Measurements from ENCODE around the gene FA2H.
"Not testable (repeated sequence)": the region's sequence is repeated elsewhere in the genome, so short reads cannot be mapped to it uniquely, and the experiment has no call there.

FA2H gene

DNA sequence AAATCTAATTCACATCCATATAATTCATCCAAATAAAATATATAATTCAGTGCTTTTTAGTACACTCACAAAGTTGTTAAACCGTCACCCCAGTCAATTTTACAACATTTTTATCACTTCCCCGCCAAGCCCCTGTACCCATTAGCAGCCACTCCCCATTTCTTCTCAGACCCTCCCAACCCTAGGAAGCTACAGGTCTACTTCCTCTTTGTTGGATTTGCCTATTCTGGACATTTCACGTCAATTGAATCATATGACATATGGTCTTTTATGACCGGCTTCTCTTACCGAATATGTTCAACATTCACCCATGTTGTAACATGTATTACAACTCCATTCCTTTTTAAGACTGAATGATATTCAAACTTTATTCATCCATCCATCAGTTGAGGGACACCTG is 54.0 kb downstream of the FA2H start:
- FAIRE-seq: no peak

DNA sequence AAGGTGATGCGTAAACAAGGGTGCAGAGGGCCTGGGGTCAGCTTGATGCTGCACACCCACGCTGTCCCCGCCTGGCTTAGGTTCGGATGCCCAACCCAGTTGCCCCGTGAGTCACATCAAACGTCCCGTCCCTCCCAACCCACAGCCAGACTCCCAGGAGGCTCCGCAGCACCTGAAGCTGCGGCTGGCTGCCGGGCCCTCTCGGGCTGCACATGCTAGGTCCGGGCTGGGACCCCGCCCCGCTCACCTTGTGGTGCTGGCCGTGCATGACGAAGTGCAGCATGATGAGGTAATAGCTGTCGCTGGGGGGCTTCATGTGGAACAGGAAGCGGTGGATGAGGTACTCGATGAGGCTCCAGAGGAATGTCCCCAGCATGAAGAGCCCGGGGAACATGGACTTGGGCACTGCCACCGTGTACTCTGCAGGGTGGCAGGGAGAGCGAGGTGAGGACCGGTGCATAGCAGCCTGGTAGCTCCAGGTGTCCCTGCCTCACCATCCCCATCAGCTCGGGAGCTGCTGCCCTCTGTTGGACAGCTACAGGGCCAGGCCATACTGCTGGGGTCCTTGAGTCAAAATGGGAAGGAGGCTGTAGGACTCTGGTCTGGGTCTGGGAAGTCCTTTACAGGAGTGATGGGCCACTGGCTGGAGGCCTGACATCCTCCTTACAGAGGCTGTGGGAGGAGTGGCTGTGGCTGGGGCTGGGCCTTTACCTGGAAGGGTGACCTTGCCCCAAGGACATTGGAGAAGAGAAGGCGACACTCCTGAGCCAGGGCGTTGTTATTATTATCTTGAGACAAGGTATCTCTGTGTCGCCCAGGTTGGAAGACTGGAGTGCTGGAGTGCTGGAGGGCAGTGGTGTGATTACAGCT is 55.6 kb downstream of the FA2H start:
- no peak for FAIRE-seq

GRCh38 chr16:74718140-74718539 is 56.5 kb downstream of the FA2H start:
- FAIRE-seq: no peak

DNA sequence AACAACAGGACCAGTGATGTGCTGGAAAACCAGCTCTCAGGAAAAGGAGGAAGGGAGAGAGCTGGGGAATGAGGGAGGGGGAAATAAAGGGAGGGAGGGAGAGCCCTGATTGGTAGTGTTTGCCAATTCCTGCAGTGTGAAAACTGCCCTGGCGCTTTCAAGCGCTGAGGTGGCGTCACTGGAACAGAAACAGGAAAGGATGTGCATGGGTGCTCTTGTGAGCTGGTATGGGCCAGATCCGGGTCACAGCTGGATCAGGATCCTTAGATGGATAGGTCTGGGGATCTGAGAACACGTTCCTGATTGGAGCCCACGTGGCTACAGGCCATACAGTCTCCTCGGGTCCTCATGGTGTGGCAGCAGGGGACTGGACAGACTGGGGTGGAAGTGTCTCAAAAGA is 57.3 kb downstream of the FA2H start:
- FAIRE-seq: no peak

DNA sequence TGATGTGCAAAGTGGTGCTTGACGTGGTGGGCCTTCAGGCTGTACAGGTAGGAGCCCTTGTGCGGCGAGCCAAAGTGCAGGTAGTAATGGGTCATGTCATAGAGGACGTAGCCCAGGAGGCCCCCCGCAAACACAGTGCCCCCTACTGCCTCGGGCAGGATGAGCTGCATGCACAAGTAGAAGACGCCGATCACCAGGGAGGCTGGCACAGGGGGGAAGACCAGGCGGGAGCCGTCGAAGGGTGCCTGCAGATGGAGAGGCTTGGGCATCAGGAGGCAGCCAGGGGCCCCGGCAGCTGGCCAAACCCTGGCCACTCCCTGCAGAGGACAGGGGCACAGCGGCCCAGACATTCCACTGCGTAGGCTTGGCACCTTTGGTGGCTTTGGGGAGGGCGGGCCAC is 58.3 kb downstream of the FA2H start:
- no peak for FAIRE-seq

- no peak for FAIRE-seq
Measured at GRCh38 chr16:74713876-74714275, 60.7 kb downstream of the FA2H start.

DNA sequence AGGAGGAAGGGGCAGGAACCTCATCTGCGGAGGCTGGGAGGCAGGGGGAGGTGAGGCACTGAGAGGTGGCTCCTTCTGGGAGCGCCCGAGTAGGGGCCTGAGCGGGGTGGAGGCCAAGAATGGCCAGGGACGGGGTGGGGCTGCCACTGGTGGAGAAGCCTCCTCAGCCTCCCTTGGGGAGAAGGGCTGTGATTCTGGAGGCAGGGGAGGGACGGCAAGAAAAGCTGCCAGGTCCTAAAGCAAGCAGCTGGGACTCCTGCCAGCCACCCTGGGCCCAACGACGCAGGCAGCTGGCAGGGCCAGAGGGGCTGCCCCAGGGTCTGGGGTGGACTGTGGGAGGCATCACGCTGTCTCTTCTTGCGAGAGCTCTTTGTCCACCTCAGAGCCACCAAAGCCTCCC is 61.3 kb downstream of the FA2H start:
- FAIRE-seq: no peak

DNA sequence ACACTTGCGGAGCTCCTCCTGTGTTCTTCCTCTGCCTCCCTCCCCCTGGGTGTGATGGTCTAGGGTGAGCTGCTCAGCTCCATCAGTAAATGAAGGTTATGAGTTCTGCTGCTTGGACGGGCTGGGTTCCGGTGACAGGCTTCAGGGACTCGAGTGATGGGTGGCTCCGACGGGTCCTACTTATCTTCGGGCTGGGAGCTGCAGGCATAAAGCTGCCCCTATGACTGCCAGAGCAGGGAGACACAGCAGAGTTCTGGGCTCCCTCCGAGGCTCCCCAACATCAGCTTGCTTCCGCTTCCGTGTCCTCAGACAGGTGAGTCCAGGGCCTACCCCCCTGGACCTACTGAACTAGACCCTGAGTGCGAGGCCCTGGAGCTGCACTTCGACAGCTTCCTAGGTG is 62.7 kb downstream of the FA2H start:
- FAIRE-seq: no peak

GRCh38 chr16:74710401-74710800 is 64.2 kb downstream of the FA2H start:
- FAIRE-seq: no peak

DNA sequence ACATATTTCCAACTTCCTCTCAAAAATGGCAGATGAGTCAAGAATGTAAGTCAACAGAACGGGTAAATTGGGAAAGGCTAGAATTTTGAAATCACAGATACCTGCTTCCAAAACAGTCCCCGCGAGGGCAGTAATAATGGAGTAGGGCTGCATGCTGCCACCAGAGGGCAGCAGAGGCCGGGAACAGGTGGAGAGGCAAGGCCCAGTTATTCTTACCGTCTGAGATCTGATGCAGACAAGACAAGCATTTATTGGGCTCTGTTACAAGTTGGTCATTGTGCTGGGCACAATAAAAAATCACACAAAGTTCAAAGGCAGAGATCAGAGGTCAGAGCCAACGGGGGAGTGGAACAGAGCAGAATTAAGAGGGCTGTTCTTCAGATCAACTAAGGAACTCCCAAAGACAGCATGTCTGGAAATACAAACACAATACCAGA is 65.2 kb downstream of the FA2H start:
- FAIRE-seq: no peak

DNA sequence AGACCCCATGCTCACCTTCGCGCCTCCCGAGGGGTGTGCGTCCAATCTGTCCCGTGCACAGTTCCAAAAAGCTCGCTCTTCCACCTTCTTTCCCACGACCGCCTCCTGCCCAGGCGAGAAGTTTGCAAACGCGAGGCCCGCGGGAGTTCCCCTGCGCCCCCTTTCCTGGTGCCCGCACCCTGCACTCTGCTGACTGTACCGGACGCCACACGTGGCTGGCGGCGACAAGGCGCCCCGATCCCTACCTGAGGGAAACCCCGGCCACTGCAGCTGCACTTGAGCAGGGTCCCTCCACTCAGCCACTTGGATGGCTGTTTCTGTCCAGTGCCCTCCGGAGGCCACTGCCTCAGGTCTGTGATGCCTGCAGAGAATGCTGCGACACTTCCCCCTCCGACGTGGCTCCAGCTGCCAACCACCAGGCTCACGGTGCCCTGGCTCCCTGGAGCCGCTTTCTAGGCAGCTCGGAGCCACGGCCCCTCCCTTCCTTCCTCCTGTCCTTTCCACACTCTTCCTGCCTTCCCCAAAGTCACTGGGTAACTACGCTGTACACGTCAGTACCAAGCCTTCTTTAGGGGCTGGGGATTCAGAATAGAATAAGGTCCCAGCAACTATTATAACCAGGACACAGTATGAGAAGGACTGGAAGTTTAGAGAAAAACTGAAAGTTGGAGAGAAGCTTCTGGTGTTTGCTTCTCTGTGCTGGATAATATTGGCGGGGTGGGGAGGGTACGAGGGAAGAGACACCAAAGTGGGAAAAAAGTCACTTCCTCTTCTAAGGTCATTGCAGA is 74.0 kb downstream of the FA2H start, which contains the start of gene MLKL:
Gene MLKL, minus strand, starts transcription at position 425 of the 788 bp plus-strand sequence. CDS start 5,105 bp downstream, outside the sequence.
- no peak for FAIRE-seq

DNA sequence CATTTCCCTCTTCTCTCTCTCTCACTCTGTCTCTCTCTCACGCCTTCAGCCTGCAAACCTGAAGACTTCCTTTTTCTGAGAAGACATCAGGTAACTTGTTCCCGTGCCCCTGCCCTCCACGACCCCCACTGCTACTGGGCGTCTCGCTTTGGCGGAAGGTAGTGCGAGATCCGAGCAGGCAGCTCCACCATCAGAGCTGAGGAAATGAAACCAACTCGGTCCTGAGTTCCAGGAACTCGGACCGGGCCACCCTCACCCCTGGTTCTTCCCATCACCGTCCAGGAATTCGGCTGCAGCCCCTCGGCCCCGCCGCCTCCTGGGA is 74.5 kb downstream of the FA2H start:
- no peak for FAIRE-seq

- FAIRE-seq: no peak
Measured at GRCh38 chr16:74699666-74700065, 75.0 kb downstream of the FA2H start.

- no peak for FAIRE-seq
Measured at GRCh38 chr16:74698222-74698621, 76.4 kb downstream of the FA2H start.

DNA sequence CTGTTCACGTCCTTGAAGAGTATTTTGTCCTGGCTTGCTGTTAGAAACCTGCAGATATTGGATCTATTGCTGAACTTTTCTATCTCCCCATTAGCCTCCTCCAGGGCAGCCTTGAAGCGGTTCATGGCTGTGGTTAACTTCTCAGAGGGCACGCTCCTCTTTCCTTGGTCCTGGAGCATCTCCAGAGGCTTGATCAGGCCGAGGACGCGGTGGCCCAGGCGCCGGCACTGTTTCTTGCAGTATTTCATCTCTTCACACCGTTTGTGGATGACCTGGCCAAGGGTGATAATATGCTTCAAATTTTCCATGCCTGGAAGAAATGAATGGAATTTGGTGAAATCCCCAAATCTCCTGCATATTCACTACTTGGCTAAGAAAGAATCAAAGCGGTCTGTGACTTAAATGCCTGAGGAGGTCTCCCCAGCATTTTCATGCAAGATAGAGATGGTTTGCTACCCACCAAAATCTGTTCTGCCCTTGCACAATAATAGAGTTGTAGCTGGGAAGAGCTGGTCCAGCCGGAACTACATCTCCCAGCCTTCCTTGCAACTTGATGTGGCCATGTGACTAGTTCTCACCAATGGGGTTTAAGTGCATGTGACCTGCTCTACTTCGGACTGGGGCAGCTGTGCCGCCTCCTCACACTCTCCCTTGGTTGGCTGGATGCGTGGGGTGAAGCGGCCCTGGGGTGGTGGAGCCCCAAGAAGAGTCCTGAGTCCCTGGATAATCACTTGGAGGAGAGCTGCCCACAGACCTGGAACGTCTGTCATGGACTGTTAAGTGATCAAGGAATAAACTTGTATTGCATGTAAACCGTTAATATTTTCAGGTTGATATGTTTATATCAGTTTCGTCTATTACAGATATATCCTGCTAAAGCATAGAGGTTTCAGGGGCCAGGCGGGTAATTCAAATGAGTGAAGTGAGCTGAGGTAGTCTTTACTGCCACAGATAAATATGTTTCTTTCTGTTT is 78.9 kb downstream of the FA2H start:
- no peak for FAIRE-seq

GRCh38 chr16:74691093-74691855 is 83.3 kb downstream of the FA2H start:
- FAIRE-seq: no peak

GRCh38 chr16:74682556-74682955 is 92.1 kb downstream of the FA2H start:
- FAIRE-seq: no peak

GRCh38 chr16:74680681-74681080 is 93.9 kb downstream of the FA2H start:
- no peak for FAIRE-seq

DNA sequence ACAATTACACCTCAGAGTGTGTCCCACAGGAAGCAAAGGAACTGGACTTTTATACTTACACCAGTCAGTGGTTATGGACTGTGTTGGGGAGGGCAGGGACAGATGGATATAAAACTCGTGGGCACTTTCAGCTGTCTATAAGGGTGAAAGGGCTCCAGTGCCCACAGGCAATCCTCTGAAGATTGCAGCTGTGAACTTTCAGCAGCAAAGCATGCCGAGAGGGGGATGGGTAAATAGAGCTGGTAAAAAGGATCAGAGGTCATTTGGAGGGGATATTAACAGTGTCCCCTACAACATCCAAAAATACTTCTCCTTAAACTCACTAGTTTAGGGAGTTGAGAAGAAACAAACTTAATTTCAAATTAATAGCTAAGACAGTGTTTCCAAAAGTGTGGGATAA is 94.6 kb downstream of the FA2H start:
- no peak for FAIRE-seq

DNA sequence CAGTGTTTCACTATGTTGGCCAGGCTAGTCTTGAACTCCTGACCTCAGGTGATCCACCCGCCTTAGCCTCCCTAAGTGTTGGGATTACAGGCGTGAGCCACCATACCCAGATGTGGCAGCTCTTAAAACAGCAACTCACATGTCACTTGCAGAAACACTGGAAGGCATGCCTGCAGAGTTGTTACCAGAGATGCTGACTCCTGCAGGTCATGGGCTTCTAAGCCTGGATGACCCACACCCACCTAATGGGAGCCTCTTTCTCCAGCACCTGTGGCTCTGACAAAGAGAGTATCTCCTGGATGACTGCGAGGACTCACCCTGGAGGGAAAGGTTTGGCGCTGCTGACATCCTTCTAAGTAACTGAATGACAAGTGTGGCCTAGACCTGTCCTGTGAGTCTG is 96.8 kb downstream of the FA2H start:
- no peak for FAIRE-seq

DNA sequence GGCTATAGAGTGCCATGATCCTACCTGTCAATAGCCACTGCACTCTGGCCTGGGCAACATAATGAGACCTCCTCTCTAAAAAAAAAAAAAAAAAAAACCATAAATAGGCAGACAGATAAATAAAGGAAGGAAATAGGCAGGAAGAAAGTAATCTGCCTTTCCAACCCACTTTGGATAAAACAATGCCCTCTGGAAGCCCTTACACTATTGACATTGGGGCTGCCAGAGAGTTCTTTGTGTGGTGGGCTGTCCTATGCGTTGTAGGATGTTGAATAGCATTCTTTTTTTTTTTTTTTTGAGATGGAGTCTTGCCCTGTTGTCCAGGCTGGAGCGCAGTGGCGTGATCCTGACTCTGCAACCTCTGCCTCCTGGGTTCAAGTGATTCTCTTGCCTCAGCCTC is 100.7 kb downstream of the FA2H start:
- FAIRE-seq: no peak

DNA sequence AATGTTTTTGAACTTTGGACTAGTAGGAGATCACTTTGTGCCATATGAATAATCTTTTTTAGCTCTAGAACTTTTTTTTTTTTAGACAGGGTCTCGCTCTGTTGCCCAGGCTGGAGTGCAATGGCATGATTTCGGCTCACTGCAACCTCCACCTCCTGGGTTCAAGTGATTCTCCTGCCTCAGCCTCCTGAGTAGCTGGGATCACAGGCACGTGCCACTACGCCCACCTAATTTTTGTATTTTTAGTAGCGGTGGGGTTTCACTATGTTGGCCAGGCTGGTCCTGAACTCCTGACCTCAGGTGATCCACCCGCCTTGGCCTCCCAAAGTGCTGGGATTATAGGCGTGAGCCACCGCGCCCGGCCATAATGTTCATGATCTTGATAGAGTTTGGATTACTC is 105.7 kb downstream of the FA2H start:
- not testable (repeated sequence) for FAIRE-seq

Measured in colon (tissue), 2 donors.